ENCODE measurements around the gene ZNF766.
A peak's percentile ranks its signal among the peaks of the same experiment; 100 is the strongest.

The ZNF766 gene

GRCh38 chr19:52230685-52231084 lies 38.7 kb upstream of the ZNF766 start:
- DNase-seq (ENCODE audit: low spot score) = no peak
- no peak overlapping the region for H3K4me3 ChIP-seq (ENCODE audit: severe bottlenecking)
- no peak for TF ChIP-seq CTCF (IDR thresholded peaks at IDR 0.05; ENCODE audit: poor library complexity, severe bottlenecking)
- H3K9me3 ChIP-seq (ENCODE audit: severe bottlenecking) = no peaks in the 10 kb centered on the region
- no peaks in the 10 kb centered on the region for H3K27me3 ChIP-seq (ENCODE audit: insufficient read depth, poor library complexity, severe bottlenecking)
- H3K36me3 ChIP-seq (ENCODE audit: low read depth) = peaks cover 15% of the 10 kb centered on the region
- H3K27ac ChIP-seq (ENCODE audit: poor library complexity, severe bottlenecking) = no peak overlapping the region
- no peaks in the 10 kb centered on the region for H3K4me1 ChIP-seq (ENCODE audit: insufficient read depth, poor library complexity, severe bottlenecking)
- ATAC-seq (ENCODE audit: low read depth) = no peak

- Histone ChIP-seq H3K4me1 (ENCODE audit: insufficient read depth, poor library complexity, severe bottlenecking) (no peaks in the 10 kb centered on the region), H3K9me3 (ENCODE audit: severe bottlenecking) (no peaks in the 10 kb centered on the region), H3K4me3 (ENCODE audit: severe bottlenecking) (no peak overlapping the region), H3K27ac (ENCODE audit: poor library complexity, severe bottlenecking) (no peak overlapping the region), H3K27me3 (ENCODE audit: insufficient read depth, poor library complexity, severe bottlenecking) (no peaks in the 10 kb centered on the region), H3K36me3 (ENCODE audit: low read depth) (peaks cover 8% of the 10 kb centered on the region)
- ATAC-seq (ENCODE audit: low read depth) (peak; percentile 60), DNase-seq (ENCODE audit: low spot score) (no peak)
- TF ChIP-seq CTCF (IDR thresholded peaks at IDR 0.05; ENCODE audit: poor library complexity, severe bottlenecking) = no peak
Measured at GRCh38 chr19:52231154-52231910, 38.1 kb upstream of the ZNF766 start.

GRCh38 chr19:52234406-52234805 lies 35.0 kb upstream of the ZNF766 start:
- H3K36me3 ChIP-seq (ENCODE audit: low read depth) = no peaks in the 10 kb centered on the region
- DNase-seq (ENCODE audit: low spot score) (no peak), ATAC-seq (ENCODE audit: low read depth) (no peak)
- no peaks in the 10 kb centered on the region for H3K4me1 ChIP-seq (ENCODE audit: insufficient read depth, poor library complexity, severe bottlenecking)
- H3K4me3 ChIP-seq (ENCODE audit: severe bottlenecking) = no peak overlapping the region
- no peak for TF ChIP-seq CTCF (IDR thresholded peaks at IDR 0.05; ENCODE audit: poor library complexity, severe bottlenecking)
- H3K27me3 ChIP-seq (ENCODE audit: insufficient read depth, poor library complexity, severe bottlenecking) = no peaks in the 10 kb centered on the region
- H3K27ac ChIP-seq (ENCODE audit: poor library complexity, severe bottlenecking) = no peak overlapping the region
- no peaks in the 10 kb centered on the region for H3K9me3 ChIP-seq (ENCODE audit: severe bottlenecking)

- no peak overlapping the region for H3K4me3 ChIP-seq (ENCODE audit: severe bottlenecking)
- no peaks in the 10 kb centered on the region for H3K27me3 ChIP-seq (ENCODE audit: insufficient read depth, poor library complexity, severe bottlenecking)
- ATAC-seq (ENCODE audit: low read depth) (no peak), DNase-seq (ENCODE audit: low spot score) (no peak)
- TF ChIP-seq CTCF (IDR thresholded peaks at IDR 0.05; ENCODE audit: poor library complexity, severe bottlenecking) = no peak
- no peaks in the 10 kb centered on the region for H3K9me3 ChIP-seq (ENCODE audit: severe bottlenecking)
- no peak overlapping the region for H3K27ac ChIP-seq (ENCODE audit: poor library complexity, severe bottlenecking)
- H3K4me1 ChIP-seq (ENCODE audit: insufficient read depth, poor library complexity, severe bottlenecking) = no peaks in the 10 kb centered on the region
- no peaks in the 10 kb centered on the region for H3K36me3 ChIP-seq (ENCODE audit: low read depth)
Measured at GRCh38 chr19:52237197-52237596, 32.2 kb upstream of the ZNF766 start.

GRCh38 chr19:52237771-52238400 lies 31.5 kb upstream of the ZNF766 start:
- Histone ChIP-seq H3K27ac (ENCODE audit: poor library complexity, severe bottlenecking) (no peak overlapping the region), H3K9me3 (ENCODE audit: severe bottlenecking) (no peaks in the 10 kb centered on the region), H3K36me3 (ENCODE audit: low read depth) (no peaks in the 10 kb centered on the region), H3K4me3 (ENCODE audit: severe bottlenecking) (no peak overlapping the region), H3K4me1 (ENCODE audit: insufficient read depth, poor library complexity, severe bottlenecking) (no peaks in the 10 kb centered on the region), H3K27me3 (ENCODE audit: insufficient read depth, poor library complexity, severe bottlenecking) (no peaks in the 10 kb centered on the region)
- DNase-seq (ENCODE audit: low spot score) (no peak), ATAC-seq (ENCODE audit: low read depth) (peak; percentile 44; the same call in 2 of the 3 replicates)
- TF ChIP-seq CTCF (IDR thresholded peaks at IDR 0.05; ENCODE audit: poor library complexity, severe bottlenecking) = peak; percentile 89
